GM15510 (cell line): ENCODE results near the gene CACNA2D3.

ENCODE experiments used
- POLR2A ChIP-seq: IDR thresholded peaks from 3 replicates; pipeline ENCODE4 v1.6.1; 2011; ENCODE audit warnings: borderline replicate concordance; ENCODE audit not compliant: insufficient read length; ENCODE audit errors: extremely low read depth

Gene CACNA2D3

DNA sequence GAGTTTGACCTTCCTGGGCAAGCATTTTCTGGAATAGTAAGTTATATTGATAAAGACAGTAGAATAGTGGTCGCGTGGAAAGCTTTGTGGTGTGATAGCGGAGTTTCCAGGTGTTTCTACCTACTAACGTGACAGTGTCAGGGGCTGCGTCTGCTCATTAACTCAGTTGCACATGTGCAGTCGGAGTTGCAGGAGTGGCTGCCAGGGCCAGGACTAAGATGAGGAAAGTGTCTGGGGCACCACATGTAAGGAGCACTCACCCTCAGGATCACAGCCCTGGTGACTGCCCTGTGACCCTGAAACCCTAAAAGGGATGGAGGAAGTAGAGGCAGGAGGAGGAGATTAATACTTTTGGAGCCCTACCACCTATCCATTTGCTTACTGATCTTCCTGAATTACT, 510.5 kb downstream of the CACNA2D3 start:
- no peak for TF ChIP-seq POLR2A

DNA sequence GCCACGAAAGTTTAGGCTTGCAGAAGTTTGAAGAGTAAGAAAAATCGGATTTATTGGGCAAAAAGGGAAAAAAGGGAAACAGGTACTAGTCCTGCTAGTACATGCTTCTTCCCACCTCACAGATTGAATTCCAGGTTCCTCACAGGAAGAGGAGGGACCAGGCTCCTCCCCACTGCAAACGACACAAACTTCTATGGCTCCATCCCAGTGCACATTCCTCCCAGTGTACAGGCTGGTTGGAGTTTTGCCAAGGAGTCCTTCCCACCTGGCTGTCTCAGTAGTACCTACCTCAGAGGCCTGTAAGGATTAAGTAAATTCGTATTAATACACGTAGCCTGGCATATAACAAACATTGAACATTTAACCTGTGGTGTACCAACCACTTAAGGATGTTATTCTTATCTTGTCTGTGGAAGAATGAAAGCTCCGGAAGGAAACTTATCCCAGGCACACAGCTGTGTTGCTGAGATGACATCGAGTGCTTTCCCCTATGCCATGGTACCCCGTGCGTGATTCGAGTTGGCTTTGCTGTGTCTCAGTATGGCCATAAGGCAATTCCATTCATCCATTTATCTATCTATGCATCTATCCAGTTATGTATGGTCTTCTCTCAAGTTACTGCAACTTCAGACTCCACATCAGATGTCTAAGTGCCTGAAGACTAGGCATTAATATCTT, 511.2 kb downstream of the CACNA2D3 start:
- TF ChIP-seq POLR2A, result no peak

GRCh38 chr3:54634122-54634469, 511.7 kb downstream of the CACNA2D3 start:
- TF ChIP-seq POLR2A, result no peak

DNA sequence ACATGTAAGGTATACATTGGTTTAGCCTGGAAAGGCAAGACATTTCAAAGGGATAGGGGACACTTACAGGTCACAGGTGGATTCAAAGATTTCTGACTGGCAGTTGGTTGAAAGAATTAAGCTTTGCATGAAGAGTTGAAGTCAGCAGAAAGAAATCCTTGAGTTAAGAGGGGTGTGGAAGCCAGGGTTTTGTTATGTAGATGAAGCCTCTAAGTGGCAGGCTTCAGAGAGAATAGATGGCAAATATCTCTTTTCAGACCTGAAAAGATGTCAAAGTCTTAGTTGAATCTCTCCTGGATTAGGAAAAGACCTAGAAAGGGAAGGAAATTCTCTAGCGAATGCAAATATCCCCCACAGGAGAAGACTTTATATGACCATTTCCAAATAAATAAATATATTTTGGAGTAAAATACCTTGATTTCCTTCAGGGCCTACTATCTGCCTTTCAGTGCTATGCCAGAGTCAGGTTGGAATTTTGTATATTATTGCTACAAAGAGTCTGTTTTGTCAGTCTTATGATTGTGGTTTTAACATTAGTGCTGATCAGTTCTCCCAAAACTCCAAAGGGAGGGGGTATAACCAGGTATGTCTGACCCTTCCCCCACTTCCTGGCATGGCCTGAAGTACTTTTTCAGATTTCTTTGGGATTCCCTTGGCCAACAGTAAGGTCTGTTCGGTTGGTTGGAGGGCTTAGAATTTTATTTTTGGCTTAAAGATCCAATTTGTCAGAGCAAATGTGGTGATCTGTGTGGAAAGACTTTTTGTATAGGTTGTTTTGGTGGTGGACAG, 519.1 kb downstream of the CACNA2D3 start:
- TF ChIP-seq POLR2A, result no peak

DNA sequence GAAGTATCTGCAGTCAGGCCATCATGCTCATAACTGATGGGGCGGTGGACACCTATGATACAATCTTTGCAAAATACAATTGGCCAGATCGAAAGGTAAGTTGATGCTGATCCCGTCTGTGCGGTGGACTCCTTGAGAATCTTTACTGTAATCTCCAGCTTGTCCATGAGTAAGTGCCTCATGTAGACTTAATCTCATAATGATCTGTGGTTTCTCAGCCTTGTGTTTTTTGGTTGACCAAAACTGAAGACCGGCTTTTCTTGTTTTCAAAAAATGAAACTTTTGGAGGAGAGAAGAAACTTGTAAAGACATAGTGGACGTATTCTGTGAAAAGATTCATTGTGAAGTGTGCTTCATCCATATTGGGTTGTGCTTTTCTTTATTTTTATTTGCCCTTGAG, 519.8 kb downstream of the CACNA2D3 start:
- no peak for TF ChIP-seq POLR2A

DNA sequence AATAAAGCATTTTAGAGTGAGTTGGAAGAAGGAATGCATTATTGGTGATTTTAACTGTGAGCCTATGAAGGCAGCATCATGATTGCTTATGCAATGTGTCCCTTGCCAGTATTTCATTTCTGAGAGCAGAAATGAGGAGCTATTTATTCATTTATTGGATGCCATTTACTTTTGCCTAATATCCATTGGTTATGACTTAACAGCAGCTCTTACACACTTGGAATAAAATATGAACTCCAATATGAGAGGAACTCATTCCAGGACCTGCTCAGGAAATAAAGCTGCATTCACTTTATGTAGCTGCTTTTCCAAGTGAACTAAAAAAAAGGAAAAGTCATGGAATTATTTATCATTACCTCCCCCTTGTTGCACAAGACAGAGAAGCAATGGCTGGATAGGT, 525.4 kb downstream of the CACNA2D3 start:
- TF ChIP-seq POLR2A, result no peak

GRCh38 chr3:54649551-54649950, 527.2 kb downstream of the CACNA2D3 start:
- no peak for TF ChIP-seq POLR2A

- no peak for TF ChIP-seq POLR2A
Measured at GRCh38 chr3:54653456-54654195, 531.3 kb downstream of the CACNA2D3 start.

GRCh38 chr3:54654776-54655175, 532.4 kb downstream of the CACNA2D3 start:
- TF ChIP-seq POLR2A, result no peak

- no peak for TF ChIP-seq POLR2A
Measured at GRCh38 chr3:54659347-54659746, 537.0 kb downstream of the CACNA2D3 start.

DNA sequence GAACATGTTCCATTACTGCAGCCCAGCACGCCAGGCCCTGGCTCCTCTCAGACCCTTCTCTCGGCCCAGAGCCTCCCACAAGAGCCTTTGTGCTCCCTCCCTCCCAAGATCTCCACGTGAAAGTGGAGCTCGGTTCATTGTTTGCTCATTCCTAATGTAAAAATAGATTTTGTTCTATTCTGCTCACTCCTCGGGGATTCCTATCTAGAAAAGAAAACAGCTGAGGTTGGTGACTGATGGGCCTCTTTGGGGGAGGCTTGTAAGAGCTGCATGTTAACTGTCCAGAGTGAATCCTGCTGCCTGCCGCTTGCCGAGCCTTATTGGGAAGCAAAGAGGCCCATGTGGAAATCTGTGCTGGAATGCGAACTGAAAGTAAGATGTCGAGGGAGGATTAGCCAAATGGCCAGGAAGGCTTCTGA, 538.4 kb downstream of the CACNA2D3 start:
- TF ChIP-seq POLR2A, result no peak

GRCh38 chr3:54661151-54661550, 538.8 kb downstream of the CACNA2D3 start:
- no peak for TF ChIP-seq POLR2A

DNA sequence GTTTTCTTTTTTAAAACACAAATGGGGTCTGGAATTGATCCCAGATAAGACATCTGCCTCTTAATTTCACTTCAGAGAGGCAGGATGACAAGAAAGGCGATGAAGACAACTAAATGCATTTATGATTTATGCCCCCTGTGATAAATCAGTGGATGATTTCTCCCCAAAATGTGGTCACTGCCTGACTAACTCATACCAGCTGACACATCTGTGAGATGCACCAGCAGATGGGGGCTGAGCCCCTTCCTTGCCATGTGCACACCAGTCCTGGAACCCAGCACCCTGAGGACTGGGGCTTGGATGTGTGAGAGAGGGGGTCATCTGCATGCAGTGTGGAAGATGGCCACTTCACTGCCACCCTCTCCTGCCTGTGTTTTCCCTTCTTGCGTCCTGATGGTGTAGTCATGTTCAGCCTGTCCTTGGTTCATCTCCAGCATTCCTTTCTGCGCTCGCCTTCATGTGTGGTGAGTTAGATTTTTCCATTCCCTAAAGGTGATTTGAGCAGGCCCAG, 541.2 kb downstream of the CACNA2D3 start:
- TF ChIP-seq POLR2A, result no peak

- TF ChIP-seq POLR2A, result no peak
Measured at GRCh38 chr3:54665016-54665600, 542.8 kb downstream of the CACNA2D3 start.

- no peak for TF ChIP-seq POLR2A
Measured at GRCh38 chr3:54668236-54668635, 545.9 kb downstream of the CACNA2D3 start.

GRCh38 chr3:54670201-54671000, 548.0 kb downstream of the CACNA2D3 start:
- TF ChIP-seq POLR2A, result no peak
